ENCODE data around the gene SECTM1.

SECTM1 gene

DNA sequence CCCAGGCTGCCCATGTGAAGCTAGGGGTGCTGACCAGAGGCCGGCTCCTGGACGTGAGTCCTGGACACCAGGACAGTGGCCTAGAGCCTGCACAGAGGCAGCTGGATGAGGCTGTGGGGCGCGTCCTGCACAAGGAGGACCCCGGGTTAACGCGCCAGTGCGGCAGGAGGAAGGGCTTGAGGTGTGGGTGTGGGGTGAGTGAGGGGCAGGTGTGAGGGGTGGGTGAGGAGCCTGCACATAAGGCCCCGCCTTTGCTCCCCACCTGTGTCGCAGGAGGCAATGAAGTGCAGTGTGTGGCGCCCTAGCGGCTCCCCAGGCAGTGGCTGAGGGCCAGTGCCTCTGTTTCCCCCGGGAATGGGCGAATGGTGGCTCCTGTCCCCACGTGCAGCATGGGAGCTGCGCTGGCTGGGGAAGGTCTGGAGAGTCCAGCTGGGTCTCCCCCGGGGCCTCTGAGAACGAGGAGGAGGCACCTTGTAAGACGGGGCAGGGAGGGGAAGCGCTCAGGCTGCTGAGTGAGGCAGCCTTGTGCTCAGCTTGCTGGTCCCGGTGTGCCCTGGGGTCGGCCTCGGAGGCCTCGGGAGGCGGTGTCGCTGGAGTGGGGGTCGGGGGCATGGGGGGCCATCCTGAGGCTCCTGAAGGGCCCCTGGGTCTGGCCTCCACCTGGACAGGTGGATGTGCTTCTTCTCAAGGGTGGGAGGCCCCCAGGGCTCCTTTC is 19.4 kb downstream of the SECTM1 start:
- no peak for DNase-seq

- DNase-seq = no peak
These were observed 20.2 kb downstream of the SECTM1 start for GRCh38 chr17:82313195-82314011.

DNA sequence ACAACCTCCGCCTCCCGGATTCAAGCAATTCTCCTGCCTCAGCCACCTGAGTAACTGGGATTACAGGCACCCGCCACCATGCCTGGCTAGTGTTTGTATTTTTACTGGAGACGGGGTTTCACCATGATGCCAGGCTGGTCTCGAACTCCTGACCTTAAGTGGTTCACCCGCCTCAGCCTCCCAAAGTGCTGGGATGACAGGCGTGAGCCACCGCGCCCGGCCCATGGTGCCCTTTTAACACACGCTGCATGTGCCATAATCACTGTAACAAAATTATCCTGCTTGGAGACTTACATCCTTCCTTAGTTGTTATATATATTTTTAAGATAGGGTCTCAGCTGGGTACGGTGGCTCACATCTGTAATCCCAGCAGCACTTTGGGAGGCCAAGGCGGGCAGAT is 21.6 kb downstream of the SECTM1 start:
- DNase-seq = no peak

GRCh38 chr17:82310877-82311276 is 22.7 kb downstream of the SECTM1 start:
- no peak for DNase-seq

DNA sequence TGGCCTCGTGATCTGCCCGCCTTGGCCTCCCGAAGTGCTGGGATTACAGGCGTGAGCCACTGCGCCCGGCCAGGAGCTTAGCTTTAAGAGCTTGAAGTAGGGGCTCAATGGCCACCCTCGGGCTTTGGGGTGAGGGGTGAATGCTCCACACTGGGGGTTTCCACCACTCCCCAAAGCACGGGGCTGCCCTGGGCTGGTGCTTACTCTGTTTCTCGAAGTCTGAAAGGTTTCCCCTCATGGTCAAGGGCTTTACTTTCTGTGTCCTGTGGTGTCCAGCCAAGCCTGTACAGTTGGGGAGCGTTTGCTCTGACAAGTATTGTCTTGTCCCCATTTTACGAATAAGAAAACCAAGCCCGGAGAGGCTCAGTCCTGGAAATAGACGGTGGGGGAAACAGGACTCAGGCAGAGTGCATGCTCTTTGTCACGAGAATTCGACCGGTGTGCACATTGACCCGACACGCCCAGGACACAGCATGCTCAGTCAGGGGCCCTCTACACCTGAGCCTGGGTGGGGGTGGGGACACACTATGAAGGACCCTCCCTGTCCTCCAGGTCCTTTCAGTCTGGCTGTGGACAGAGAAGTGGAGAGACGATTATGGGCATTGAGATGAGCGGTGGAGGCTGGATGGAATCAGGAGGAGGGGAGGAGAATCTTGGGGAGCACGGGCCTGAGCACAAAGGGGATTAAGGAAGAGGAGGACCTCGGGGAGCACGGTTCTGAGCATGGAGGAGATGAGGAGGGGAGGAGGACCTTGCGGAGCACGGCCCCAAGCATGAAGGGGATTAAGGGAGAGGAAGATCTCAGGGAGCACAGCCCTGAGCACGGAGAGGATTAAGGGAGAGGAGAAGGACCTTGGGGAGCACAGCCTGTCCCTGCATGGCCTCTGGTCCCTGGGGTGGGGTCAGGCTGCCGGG is 23.7 kb downstream of the SECTM1 start:
- no peak for DNase-seq

GRCh38 chr17:82305727-82306300 is 27.8 kb downstream of the SECTM1 start:
- no peak for DNase-seq

- DNase-seq = no peak
These were observed 28.5 kb downstream of the SECTM1 start for GRCh38 chr17:82304826-82305726.

DNA sequence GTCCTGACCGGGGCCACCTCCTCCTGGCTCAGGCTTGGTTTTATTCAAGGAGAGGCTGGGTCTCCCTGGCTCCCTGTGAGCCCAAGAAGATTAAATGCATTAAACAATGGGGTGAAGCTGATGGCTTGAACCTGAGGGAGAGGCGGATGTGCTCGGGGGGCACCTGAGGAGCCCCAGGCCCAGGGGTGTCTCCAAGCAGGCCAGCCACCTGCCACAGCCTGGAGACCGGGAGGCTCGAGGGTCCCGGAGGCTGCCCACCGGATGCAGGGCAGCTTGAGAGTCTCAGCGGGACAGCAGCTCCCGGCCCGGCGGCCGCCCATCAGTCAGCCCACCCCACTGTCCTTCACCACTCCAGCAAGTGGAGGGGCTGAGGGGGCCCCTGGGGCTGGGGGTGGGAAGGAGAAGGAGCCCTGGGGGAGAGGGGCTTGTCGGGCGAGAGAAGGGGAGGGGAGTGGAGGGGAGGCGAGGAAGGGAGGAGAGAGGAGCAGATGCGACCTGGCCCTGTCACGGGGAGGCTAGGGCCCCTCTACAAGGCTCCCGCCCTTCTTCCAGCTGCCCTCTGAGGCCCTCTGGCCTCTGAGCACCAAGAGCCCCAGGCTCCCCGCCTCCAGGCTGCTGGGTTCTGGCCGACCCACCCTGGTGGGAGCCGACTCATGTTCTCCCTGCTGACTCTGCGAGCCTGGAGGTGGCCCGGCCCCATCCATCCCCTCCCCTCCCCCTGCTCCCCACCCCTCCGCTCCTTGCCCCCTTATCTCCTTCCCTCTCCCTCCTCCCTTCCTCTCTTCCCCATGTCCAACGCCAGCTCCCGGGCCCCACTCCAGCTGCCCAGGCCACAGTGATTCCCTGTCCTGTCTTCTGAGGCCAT is 29.4 kb downstream of the SECTM1 start:
- DNase-seq = no peak

DNA sequence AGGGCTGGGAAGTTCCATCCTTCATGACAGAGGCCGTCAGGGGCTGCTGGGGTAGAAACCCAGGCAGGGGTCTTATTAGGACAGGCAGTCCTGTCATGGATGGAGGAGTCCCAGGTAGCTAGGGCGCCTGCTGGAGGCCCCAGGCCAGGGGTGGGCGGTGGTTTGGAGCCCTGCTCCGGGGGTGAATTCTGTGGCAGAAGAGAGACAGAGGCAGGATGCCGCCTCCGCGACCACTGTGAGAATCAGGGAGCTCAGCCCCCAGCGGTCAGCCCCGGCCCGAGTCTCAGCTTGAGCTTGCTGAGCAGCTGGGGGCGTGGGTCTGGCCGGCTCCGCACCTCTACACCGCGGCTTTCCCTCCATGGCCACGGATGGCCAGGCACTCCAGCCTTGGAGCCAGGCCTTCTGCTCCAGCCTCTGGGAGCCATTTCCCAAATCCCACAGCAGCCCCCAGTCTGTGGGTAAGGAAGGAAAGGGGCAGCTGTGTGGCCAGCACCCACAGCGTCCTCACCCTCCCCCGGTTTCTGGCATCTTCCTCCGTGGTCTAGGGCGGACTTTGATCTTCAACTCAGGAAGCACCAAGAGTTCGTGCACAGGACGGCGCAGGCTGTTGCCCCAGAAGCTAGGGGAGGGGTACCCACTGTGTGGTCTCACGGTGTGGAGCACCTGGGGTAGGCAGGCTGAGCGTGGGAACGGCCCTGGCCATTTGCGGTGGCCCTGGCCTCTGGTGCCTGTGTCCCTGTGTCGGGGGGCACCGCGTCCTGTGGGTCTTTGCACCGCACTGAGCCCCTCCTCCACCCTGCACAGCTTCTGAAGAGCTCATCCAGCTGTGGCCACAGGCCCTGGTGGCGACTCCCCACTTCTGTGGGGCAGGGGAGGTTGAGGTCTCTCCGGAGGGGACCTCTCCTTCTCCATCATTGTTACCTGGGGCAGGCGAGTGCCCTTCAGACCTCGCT is 30.3 kb downstream of the SECTM1 start:
- DNase-seq = no peak

- no peak for DNase-seq
These were observed 31.0 kb downstream of the SECTM1 start for GRCh38 chr17:82302568-82302963.

- no peak for DNase-seq
These were observed 31.5 kb downstream of the SECTM1 start for GRCh38 chr17:82301916-82302567.

- DNase-seq = no peak
These were observed 32.2 kb downstream of the SECTM1 start for GRCh38 chr17:82301300-82301915.

DNA sequence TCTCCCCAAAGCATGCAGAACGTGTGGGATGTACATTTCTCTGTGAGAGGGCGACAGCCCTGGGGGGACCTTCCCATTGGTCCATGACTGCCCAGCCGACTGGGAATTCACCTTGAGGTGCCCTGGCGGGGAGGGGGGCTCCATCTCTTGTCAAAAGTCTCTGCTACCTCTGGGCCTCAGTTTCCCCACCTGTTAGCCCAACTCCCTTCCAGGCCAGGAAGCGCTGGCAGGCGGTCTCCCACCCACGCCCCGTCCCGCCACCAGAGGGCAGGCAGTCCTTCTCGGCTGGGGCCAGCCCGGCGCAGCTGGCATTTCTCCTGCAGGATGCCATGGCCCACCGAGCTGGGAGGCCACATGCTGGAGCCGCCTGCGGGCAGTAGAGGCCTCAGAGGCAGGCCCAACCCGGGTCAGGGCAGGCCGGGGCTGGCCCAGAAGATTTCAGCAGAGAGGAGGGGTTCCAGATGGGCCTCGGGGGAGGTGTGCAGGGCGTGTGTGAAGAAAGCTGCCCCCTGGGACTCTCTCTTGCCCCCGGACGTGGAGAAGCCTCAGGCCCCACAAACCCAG is 32.8 kb downstream of the SECTM1 start:
- no peak for DNase-seq

DNA sequence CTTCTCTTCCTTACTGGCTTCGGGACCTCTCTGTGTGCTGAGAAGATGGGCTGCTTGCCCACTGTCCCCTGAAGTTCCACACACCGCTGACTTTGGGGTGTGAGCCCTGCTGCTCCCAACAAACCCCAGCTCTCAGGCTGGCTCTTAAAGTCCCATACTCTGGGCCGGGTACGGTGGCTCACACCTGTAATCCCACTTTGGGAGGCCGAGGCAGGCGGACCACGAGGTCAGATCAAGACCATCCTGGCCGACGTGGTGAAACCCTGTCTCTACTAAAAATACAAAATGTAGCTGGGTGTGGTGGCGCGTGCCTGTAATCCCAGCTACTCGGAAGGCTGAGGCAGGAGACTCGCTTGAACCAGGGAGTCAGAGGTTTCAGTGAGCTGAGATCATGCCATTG is 33.3 kb downstream of the SECTM1 start:
- no peak for DNase-seq

GRCh38 chr17:82299452-82299851 is 34.1 kb downstream of the SECTM1 start:
- DNase-seq = no peak

- DNase-seq = no peak
These were observed 34.8 kb downstream of the SECTM1 start for GRCh38 chr17:82298538-82299421.
